Rectal smooth muscle tissue (tissue), 1 donor: ENCODE results near the gene NRIP1.

Experiments used
- H3K27ac ChIP-seq: one replicate; pipeline ENCODE4 v1.7.0; 2013; ENCODE audit warnings: low read depth, low read length, inconsistent platforms
- H3K27me3 ChIP-seq: one replicate; pipeline ENCODE4 v1.7.0; 2013; ENCODE audit warnings: low read length; ENCODE audit not compliant: control insufficient read depth, insufficient read depth
- H3K36me3 ChIP-seq: one replicate; pipeline ENCODE4 v1.7.0; 2013; ENCODE audit warnings: low read length; ENCODE audit not compliant: control insufficient read depth, insufficient read depth
- H3K4me1 ChIP-seq: one replicate; pipeline ENCODE4 v1.7.0; 2013; ENCODE audit warnings: low read length; ENCODE audit not compliant: control insufficient read depth, insufficient read depth
- H3K4me3 ChIP-seq: one replicate; pipeline ENCODE4 v1.7.0; 2013; ENCODE audit warnings: low read length
- H3K9ac ChIP-seq: one replicate; pipeline ENCODE4 v1.7.0; 2013; ENCODE audit warnings: low read length

Gene NRIP1

GRCh38 chr21:14995226-14995625 is 69.6 kb downstream of the NRIP1 start:
- H3K27me3 ChIP-seq, result no peaks in the 10 kb centered on the region
- no peak overlapping the region for H3K27ac ChIP-seq
- peaks cover 3% of the 10 kb centered on the region for H3K36me3 ChIP-seq
- peaks cover 2% of the 10 kb centered on the region for H3K4me1 ChIP-seq
- no peak overlapping the region for H3K4me3 ChIP-seq
- H3K9ac ChIP-seq, result no peak overlapping the region

- Histone ChIP-seq H3K4me1 (peaks cover 4% of the 10 kb centered on the region), H3K36me3 (peaks cover 7% of the 10 kb centered on the region), H3K27ac (no peak overlapping the region), H3K9ac (no peak overlapping the region), H3K4me3 (no peak overlapping the region), H3K27me3 (no peaks in the 10 kb centered on the region)
These were observed 71.7 kb downstream of the NRIP1 start for GRCh38 chr21:14993115-14993514.

GRCh38 chr21:14991957-14992356 is 72.8 kb downstream of the NRIP1 start:
- peaks cover 7% of the 10 kb centered on the region for H3K36me3 ChIP-seq
- no peak overlapping the region for H3K27ac ChIP-seq
- no peak overlapping the region for H3K4me3 ChIP-seq
- no peak overlapping the region for H3K9ac ChIP-seq
- H3K27me3 ChIP-seq, result no peaks in the 10 kb centered on the region
- H3K4me1 ChIP-seq, result peaks cover 4% of the 10 kb centered on the region

- H3K9ac ChIP-seq, result no peak overlapping the region
- H3K27ac ChIP-seq, result no peak overlapping the region
- H3K27me3 ChIP-seq, result no peaks in the 10 kb centered on the region
- H3K36me3 ChIP-seq, result peaks cover 7% of the 10 kb centered on the region
- peaks cover 4% of the 10 kb centered on the region for H3K4me1 ChIP-seq
- no peak overlapping the region for H3K4me3 ChIP-seq
These were observed 75.4 kb downstream of the NRIP1 start for GRCh38 chr21:14989359-14989758.

GRCh38 chr21:14988760-14989159 is 76.0 kb downstream of the NRIP1 start:
- H3K36me3 ChIP-seq, result peaks cover 7% of the 10 kb centered on the region

GRCh38 chr21:14987370-14988170 is 77.2 kb downstream of the NRIP1 start:
- H3K4me3 ChIP-seq, result no peak overlapping the region
- H3K9ac ChIP-seq, result no peak overlapping the region
- no peaks in the 10 kb centered on the region for H3K27me3 ChIP-seq
- no peak overlapping the region for H3K27ac ChIP-seq
- peaks cover 7% of the 10 kb centered on the region for H3K36me3 ChIP-seq
- H3K4me1 ChIP-seq, result peaks cover 4% of the 10 kb centered on the region

More at GRCh38 chr21:14988760-14989159, 76.0 kb downstream of the NRIP1 start:
- H3K27ac ChIP-seq, result no peak overlapping the region
- no peaks in the 10 kb centered on the region for H3K27me3 ChIP-seq
- H3K9ac ChIP-seq, result no peak overlapping the region
- H3K4me1 ChIP-seq, result peaks cover 4% of the 10 kb centered on the region
- no peak overlapping the region for H3K4me3 ChIP-seq

- Histone ChIP-seq H3K4me1 (peaks cover 4% of the 10 kb centered on the region), H3K27me3 (no peaks in the 10 kb centered on the region), H3K4me3 (no peak overlapping the region), H3K36me3 (peaks cover 5% of the 10 kb centered on the region), H3K27ac (no peak overlapping the region), H3K9ac (no peak overlapping the region)
These were observed 79.5 kb downstream of the NRIP1 start for GRCh38 chr21:14985306-14985705.

GRCh38 chr21:14982336-14982735 is 82.5 kb downstream of the NRIP1 start:
- no peak overlapping the region for H3K9ac ChIP-seq

GRCh38 chr21:14981246-14981645 is 83.6 kb downstream of the NRIP1 start:
- Histone ChIP-seq H3K27ac (no peak overlapping the region), H3K4me3 (no peak overlapping the region), H3K9ac (no peak overlapping the region), H3K27me3 (no peaks in the 10 kb centered on the region), H3K4me1 (peaks cover 2% of the 10 kb centered on the region), H3K36me3 (no peaks in the 10 kb centered on the region)

More at GRCh38 chr21:14982336-14982735, 82.5 kb downstream of the NRIP1 start:
- Histone ChIP-seq H3K4me3 (no peak overlapping the region), H3K27ac (no peak overlapping the region), H3K27me3 (no peaks in the 10 kb centered on the region), H3K4me1 (peaks cover 2% of the 10 kb centered on the region), H3K36me3 (no peaks in the 10 kb centered on the region)

- no peak overlapping the region for H3K9ac ChIP-seq
- H3K27ac ChIP-seq, result no peak overlapping the region
- peaks cover 2% of the 10 kb centered on the region for H3K4me1 ChIP-seq
- H3K4me3 ChIP-seq, result no peak overlapping the region
- no peaks in the 10 kb centered on the region for H3K36me3 ChIP-seq
- no peaks in the 10 kb centered on the region for H3K27me3 ChIP-seq
These were observed 85.5 kb downstream of the NRIP1 start for GRCh38 chr21:14979264-14979663.

- H3K36me3 ChIP-seq, result no peaks in the 10 kb centered on the region
- no peak overlapping the region for H3K27ac ChIP-seq
- peaks cover 2% of the 10 kb centered on the region for H3K4me1 ChIP-seq
- H3K9ac ChIP-seq, result no peak overlapping the region
- H3K27me3 ChIP-seq, result no peaks in the 10 kb centered on the region
- H3K4me3 ChIP-seq, result no peak overlapping the region
These were observed 87.0 kb downstream of the NRIP1 start for GRCh38 chr21:14977814-14978213.

GRCh38 chr21:14975136-14975919 is 89.5 kb downstream of the NRIP1 start:
- Histone ChIP-seq H3K27me3 (no peaks in the 10 kb centered on the region), H3K4me1 (peaks cover 2% of the 10 kb centered on the region), H3K9ac (no peak overlapping the region), H3K4me3 (no peak overlapping the region), H3K27ac (no peak overlapping the region), H3K36me3 (no peaks in the 10 kb centered on the region)
